HFF-Myc (cell line): ENCODE results near the gene RNASE4.
"Not testable (repeated sequence)": the region's sequence is repeated elsewhere in the genome, so short reads cannot be mapped to it uniquely, and the experiment has no call there.

Experiments used
- DNase-seq: peaks from one replicate; pipeline ENCODE4 v3.0.0-alpha.2; 2011; ENCODE audit warnings: low read depth; ENCODE audit errors: extremely low read depth
- H3K4me3 ChIP-seq: replicated peaks from 2 replicates; pipeline ENCODE4 v1.5.1; 2011; ENCODE audit warnings: low read depth, mild to moderate bottlenecking, control low read depth, low read length
- TF ChIP-seq, protein P1 (sequence below): IDR thresholded peaks from 2 replicates; pipeline ENCODE4 v1.5.1; 2012; ENCODE audit warnings: mild to moderate bottlenecking, low read depth, low read length, control low read depth; ENCODE audit errors: missing control alignments

RNASE4 gene

GRCh38 chr14:20726531-20726930 is 42.2 kb downstream of the RNASE4 start:
- TF ChIP-seq, protein P1, sequence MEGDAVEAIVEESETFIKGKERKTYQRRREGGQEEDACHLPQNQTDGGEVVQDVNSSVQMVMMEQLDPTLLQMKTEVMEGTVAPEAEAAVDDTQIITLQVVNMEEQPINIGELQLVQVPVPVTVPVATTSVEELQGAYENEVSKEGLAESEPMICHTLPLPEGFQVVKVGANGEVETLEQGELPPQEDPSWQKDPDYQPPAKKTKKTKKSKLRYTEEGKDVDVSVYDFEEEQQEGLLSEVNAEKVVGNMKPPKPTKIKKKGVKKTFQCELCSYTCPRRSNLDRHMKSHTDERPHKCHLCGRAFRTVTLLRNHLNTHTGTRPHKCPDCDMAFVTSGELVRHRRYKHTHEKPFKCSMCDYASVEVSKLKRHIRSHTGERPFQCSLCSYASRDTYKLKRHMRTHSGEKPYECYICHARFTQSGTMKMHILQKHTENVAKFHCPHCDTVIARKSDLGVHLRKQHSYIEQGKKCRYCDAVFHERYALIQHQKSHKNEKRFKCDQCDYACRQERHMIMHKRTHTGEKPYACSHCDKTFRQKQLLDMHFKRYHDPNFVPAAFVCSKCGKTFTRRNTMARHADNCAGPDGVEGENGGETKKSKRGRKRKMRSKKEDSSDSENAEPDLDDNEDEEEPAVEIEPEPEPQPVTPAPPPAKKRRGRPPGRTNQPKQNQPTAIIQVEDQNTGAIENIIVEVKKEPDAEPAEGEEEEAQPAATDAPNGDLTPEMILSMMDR: no peak
- H3K4me3 ChIP-seq: no peak overlapping the region
- DNase-seq: no peak

GRCh38 chr14:20730891-20731290 is 46.5 kb downstream of the RNASE4 start:
- DNase-seq: no peak
- H3K4me3 ChIP-seq: no peak overlapping the region
- TF ChIP-seq, protein P1: no peak

DNA sequence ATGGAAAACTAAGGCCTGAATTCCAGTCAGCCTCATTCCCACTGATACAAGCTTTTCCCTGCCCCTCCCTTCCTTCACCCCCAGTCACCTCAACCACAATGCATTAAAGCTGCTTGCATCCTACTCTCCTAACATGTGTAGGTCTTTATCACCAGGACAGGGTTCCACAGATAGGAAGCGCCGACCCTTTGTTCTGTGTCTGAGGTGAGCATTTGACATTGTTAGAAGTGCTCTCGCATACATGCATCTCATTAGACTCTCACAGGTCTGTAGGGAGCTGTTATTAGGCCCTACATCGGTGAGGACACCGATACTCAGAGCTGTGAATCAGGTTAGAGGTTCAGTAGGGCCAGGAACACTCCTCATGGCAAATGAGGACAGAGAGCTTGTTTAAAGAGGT is 48.1 kb downstream of the RNASE4 start:
- DNase-seq: no peak
- H3K4me3 ChIP-seq: no peak overlapping the region
- TF ChIP-seq, protein P1: no peak

DNA sequence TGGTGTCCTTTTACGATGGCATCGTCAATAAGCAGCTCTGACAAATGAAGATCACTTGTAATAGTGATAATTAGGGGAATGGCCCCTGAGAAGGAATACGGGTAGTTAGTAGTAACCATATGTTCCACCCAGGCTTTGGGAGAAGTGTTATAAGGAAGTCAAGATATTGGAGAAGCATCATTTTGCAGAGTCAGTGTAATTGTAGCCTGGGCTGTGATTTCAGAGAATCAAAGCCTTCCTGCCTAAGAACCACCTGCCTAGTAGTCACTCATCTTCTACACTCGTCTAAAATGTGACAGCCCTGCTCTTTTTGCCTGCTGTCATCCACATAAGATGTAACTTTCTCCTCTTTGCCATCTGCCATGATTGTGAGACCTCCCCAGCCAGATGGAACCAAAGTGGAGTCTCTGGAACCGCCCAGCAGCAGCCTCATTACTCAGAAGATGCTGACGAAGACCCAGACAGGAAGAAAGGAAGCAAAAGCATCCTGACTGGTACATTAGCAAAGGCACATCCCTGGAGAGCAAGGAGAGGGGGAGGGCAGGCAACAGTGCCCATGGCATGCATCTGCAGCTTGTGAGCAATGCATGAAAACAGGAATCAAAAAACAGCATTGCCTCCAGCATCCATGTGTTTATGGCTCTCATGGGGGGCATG is 48.7 kb downstream of the RNASE4 start:
- no peak overlapping the region for H3K4me3 ChIP-seq
- DNase-seq: no peak
- TF ChIP-seq, protein P1: no peak

- H3K4me3 ChIP-seq: no peak overlapping the region
- no peak for DNase-seq
- TF ChIP-seq, protein P1: no peak
Measured at GRCh38 chr14:20733684-20734429, 49.5 kb downstream of the RNASE4 start.

GRCh38 chr14:20734430-20734806 is 50.1 kb downstream of the RNASE4 start:
- no peak for DNase-seq
- TF ChIP-seq, protein P1: no peak
- no peak overlapping the region for H3K4me3 ChIP-seq

DNA sequence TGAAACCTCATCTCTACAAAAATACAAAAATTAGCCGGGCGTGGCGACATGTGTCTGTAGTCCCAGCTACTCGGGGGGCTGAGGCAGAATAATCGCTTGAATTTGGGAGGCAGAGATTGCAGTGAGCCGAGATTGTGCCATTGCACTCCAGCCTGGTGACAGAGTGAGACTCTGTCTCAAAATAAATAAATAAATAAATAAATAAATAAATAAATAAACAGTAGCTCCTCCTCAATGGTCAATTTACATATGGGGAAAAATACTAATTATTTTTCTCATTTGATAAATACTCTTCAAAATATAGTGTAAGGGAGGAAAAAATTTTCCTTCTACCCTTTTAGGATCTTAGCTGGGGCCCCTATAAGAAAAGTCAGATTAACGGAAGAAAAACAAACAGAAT is 53.9 kb downstream of the RNASE4 start:
- H3K4me3 ChIP-seq, DNase-seq: not testable (repeated sequence)
